Lung (tissue), 12 donors: Measurements from ENCODE around the gene MAGI2. TPM values are rescaled to one million over a fixed set of nuclear protein-coding genes. Genes with fewer than 3 reads are reported as not detected.

Experiments
- ATAC-seq: fragments of 200-7000 bp; cut with Tn5 transposase; one replicate; pipeline ENCODE4 v1.9.1; 2020; ENCODE audit warnings: moderate number of reproducible peaks; ENCODE audit not compliant: insufficient read depth, low FRiP score
- DNase-seq, 3 donors: peaks; one replicate each; pipeline ENCODE4 v3.0.0-alpha.2; 2013 to 2017
- H3K27ac ChIP-seq, 2 donors: one replicate each; pipeline ENCODE4 v1.5.1; 2013; ENCODE audit warnings: mild to moderate bottlenecking in 2 of 2, moderate library complexity in 2 of 2, control low read depth in 1 of 2, inconsistent platforms in 1 of 2, low read depth in 1 of 2, low read length in 1 of 2
- H3K27me3 ChIP-seq, 3 donors: one replicate each; pipeline ENCODE4 v1.5.1; 2013; ENCODE audit warnings: low read length in 2 of 3; ENCODE audit not compliant: control insufficient read depth in 3 of 3, insufficient read depth in 3 of 3
- H3K36me3 ChIP-seq, 4 donors: one replicate each; pipeline ENCODE4 v1.5.1; 2013; ENCODE audit warnings: low read length in 4 of 4, mild to moderate bottlenecking in 1 of 4, moderate library complexity in 1 of 4; ENCODE audit not compliant: control insufficient read depth in 4 of 4, insufficient read depth in 4 of 4
- H3K4me1 ChIP-seq, 5 donors: one replicate each; pipeline ENCODE4 v1.5.1; 2013; ENCODE audit warnings: low read length in 5 of 5, mild to moderate bottlenecking in 2 of 5, moderate library complexity in 1 of 5; ENCODE audit not compliant: control insufficient read depth in 5 of 5, insufficient read depth in 5 of 5
- H3K4me3 ChIP-seq: one replicate; pipeline ENCODE4 v1.5.1; 2013; ENCODE audit warnings: mild to moderate bottlenecking, control low read depth, moderate library complexity
- H3K9ac ChIP-seq, 2 donors: one replicate each; pipeline ENCODE4 v1.5.1; 2013; ENCODE audit warnings: low read length in 2 of 2, control low read depth in 1 of 2; ENCODE audit not compliant: insufficient read depth in 1 of 2
- H3K9me3 ChIP-seq, 4 donors: one replicate each; pipeline ENCODE4 v1.5.1; 2013; ENCODE audit warnings: low read length in 3 of 4, mild to moderate bottlenecking in 1 of 4, moderate library complexity in 1 of 4; ENCODE audit not compliant: control insufficient read depth in 4 of 4, insufficient read depth in 3 of 4
- CTCF ChIP-seq: IDR thresholded peaks from 2 replicates; pipeline ENCODE4 v1.5.1; 2012; ENCODE audit warnings: mild to moderate bottlenecking; ENCODE audit errors: control extremely low read depth, extremely low read depth
- WGBS, 2 donors: extraction: QIAGEN DNeasy Blood & Tissue Kit; methylation state at CpG; one replicate each; pipeline ENCODE4 v1.1.7; 2013; 5-methylcytosine and 5-hydroxymethylcytosine counted together
- polyA plus RNA-seq, 2 donors: library from polyadenylated mRNA; stranded (reverse); fragments of 200-250 nt; gene quantifications; one replicate each; pipeline ENCODE4 v1.2.1, GENCODE V29; 2013
- total RNA-seq, 2 donors: library from RNA; depleted of rRNA in 1 of 2; stranded (reverse); fragments of >200 nt in 1 of 2; gene quantifications; one replicate each; pipeline ENCODE4 v1.2.1, GENCODE V29; 2014 to 2021
- donor health status: control.
- donor health status: control.
- donor health status: Bipolar disorder and iron deficiency.
- donor health status: healthy.
- donor health status: DM: yes; HTN: yes; CAD: no.

The MAGI2 gene
- total and polyA plus RNA-seq, 4 donors, result 0.94 to 18.0 (median 5.3) TPM

GRCh38 chr7:78749052-78749746 lies 704.3 kb downstream of the MAGI2 start:
- Histone ChIP-seq H3K27me3 (no peaks in the 10 kb centered on the region), H3K4me1 (peaks cover 0 to 4% (median 0%) of the 10 kb centered on the region in 5 donors), H3K27ac (no peak overlapping the region), H3K4me3 (no peak overlapping the region), H3K36me3 (no peaks in the 10 kb centered on the region), H3K9ac (no peak overlapping the region), H3K9me3 (no peaks in the 10 kb centered on the region)
- ATAC-seq (no peak), DNase-seq (no peak)
- TF ChIP-seq CTCF, result no peak
- WGBS, 2 donors, result 71 to 78% methylated on average over 5 of the region's 5 CpGs

- no peak overlapping the region for H3K9ac ChIP-seq
- H3K36me3 ChIP-seq, result no peaks in the 10 kb centered on the region
- no peaks in the 10 kb centered on the region for H3K27me3 ChIP-seq
- H3K4me3 ChIP-seq, result no peak overlapping the region
- no peaks in the 10 kb centered on the region for H3K9me3 ChIP-seq
- no peak overlapping the region for H3K27ac ChIP-seq
- TF ChIP-seq CTCF, result no peak
- WGBS, 2 donors, result 72 to 74% methylated on average over 3 of the region's 3 CpGs
- no peak for DNase-seq
- ATAC-seq, result no peak
- H3K4me1 ChIP-seq, result peaks cover 0 to 4% (median 0%) of the 10 kb centered on the region in 5 donors
Observed at GRCh38 chr7:78747592-78747991, 705.9 kb downstream of the MAGI2 start.

- no peaks in the 10 kb centered on the region for H3K36me3 ChIP-seq
- H3K4me1 ChIP-seq, result peaks cover 0 to 2% (median 0%) of the 10 kb centered on the region in 5 donors
- no peaks in the 10 kb centered on the region for H3K9me3 ChIP-seq
- no peak for TF ChIP-seq CTCF
- no peaks in the 10 kb centered on the region for H3K27me3 ChIP-seq
- 72 to 82% methylated on average over 2 of the region's 2 CpGs for WGBS, 2 donors
- ATAC-seq (no peak), DNase-seq (no peak)
- H3K27ac ChIP-seq, result no peak overlapping the region
- H3K4me3 ChIP-seq, result no peak overlapping the region
- no peak overlapping the region for H3K9ac ChIP-seq
Observed at GRCh38 chr7:78746301-78746700, 707.2 kb downstream of the MAGI2 start.

- H3K27ac ChIP-seq, result no peak overlapping the region
- H3K4me3 ChIP-seq, result no peak overlapping the region
- H3K9ac ChIP-seq, result no peak overlapping the region
- 75 to 85% methylated on average over 1 of the region's 1 CpG for WGBS, 2 donors
- no peaks in the 10 kb centered on the region for H3K9me3 ChIP-seq
- no peaks in the 10 kb centered on the region for H3K27me3 ChIP-seq
- no peak for TF ChIP-seq CTCF
- ATAC-seq, result no peak
- H3K4me1 ChIP-seq, result no peaks in the 10 kb centered on the region
- no peaks in the 10 kb centered on the region for H3K36me3 ChIP-seq
- DNase-seq, result no peak
Observed at GRCh38 chr7:78742694-78743093, 710.8 kb downstream of the MAGI2 start.
